HG02884 (cell line): ENCODE data around the gene PHF2.

Experiments used
- ATAC-seq: cut with Tn5 transposase; IDR thresholded peaks from one replicate; pipeline ENCODE4 v1.9.1; 2021; ENCODE audit warnings: mild to moderate bottlenecking, moderate library complexity; ENCODE audit not compliant: unreplicated experiment

Gene PHF2

DNA sequence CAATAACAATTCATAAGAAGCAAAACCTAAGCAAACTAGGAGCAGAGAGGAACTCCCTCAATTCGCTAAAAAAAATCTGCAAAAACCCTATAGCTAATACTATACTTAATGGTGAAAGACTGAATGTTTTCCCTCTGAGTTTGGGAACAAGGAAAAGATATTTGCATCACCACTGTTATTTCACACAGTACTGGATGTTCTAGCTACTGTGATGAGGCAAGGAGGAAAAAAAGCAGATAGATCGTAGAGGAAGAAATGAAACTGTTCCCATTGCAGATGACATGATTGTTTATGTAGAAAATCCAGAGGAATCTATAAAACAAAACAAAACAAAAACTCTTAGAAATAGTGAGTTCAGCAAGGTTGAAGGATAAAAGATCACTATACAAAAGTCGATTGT is 116.7 kb downstream of the PHF2 start:
- no peak for ATAC-seq

DNA sequence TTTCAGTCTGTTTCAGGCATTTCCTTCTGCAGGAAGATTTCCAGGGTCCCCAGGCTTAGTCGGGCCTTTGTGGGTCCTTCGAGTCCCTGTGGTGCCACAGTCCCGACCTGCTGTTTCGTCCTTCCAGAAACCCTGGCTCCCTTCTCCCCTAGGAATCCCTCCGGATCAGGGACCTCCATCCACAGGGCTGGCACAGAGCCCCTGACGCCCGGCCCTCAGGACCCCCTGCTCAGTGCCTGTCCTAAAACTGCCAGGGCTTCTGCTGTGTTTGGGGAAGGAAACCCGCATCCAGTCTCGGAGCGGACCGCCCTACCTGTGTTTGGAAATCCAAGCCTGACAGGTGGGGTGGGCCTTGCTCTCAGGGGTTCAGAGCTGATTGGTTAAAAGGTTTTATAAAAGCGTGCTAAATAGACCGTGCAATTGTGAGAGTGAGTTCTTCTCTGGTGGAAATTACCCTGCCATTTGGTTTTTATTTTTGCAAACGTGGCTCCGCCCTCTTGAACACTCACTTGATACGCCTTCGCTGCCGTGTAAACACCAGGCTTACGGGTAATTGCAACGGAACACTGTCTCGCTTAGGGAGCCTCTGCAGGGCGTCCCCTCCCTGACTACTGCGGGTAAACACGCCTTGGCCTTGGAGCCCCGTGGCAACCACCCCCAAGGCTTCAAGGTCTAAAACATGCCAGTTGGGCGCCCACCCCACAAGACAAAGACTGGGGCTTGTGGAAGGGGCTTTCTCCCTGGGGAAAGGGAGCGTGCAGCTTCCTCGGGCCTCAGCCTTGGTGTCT is 121.2 kb downstream of the PHF2 start:
- no peak for ATAC-seq

DNA sequence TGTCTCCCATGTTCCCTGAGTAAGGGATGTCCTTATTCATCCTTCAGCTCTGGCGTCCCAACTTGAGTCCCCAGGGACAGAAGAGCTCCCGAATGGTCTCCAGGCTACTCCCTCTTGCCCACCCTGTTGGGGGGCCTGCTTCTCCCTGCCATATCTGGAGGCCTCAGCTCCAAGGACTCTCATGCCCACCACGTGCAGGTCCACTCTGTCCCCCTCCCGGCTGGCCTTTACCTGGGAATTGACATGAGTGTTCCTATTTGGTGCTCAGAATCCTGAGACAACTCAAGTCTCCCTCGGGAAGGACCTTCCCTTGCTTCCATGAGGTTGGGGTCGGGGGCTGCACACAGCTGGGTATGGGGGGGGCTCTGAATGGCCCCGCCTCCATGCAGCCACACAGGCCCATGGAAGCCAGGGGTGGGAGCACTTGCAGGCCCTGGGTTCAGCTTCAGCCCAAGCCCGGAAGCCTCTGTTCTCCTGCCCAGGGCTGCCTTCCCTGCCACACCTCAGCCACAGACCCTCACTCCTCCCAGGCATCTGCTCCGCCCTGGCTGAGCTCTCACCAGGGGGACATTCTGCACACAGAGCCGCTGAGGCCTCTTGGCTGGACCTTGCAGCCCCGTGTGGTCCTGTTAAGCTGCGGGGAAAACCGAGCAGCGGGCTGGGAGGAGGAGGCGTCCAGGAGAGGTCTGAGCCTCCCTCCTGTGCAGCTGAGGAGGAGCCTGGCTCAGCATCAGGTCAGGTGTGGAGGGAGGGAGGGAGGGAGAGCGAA is 121.9 kb downstream of the PHF2 start:
- no peak for ATAC-seq

DNA sequence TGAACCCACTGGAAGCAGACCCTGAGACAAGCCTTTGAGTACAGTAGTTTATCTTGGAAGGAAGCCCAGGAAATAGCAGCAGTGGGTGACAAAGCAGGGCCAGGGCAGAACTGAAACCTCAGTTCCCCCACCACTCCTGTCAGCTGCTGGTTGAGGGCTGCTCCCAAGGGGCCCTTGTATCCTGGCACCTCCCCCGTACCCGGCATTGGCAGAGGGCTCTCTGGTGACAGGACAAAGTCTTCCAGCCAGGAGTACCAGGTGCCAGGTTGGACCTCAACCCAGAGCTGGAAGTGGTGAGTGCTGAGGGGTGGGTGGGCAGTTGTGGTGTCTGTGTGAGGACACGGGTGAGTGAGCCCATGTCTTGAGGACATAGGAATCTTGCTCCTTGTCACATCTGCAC is 123.3 kb downstream of the PHF2 start:
- no peak for ATAC-seq

DNA sequence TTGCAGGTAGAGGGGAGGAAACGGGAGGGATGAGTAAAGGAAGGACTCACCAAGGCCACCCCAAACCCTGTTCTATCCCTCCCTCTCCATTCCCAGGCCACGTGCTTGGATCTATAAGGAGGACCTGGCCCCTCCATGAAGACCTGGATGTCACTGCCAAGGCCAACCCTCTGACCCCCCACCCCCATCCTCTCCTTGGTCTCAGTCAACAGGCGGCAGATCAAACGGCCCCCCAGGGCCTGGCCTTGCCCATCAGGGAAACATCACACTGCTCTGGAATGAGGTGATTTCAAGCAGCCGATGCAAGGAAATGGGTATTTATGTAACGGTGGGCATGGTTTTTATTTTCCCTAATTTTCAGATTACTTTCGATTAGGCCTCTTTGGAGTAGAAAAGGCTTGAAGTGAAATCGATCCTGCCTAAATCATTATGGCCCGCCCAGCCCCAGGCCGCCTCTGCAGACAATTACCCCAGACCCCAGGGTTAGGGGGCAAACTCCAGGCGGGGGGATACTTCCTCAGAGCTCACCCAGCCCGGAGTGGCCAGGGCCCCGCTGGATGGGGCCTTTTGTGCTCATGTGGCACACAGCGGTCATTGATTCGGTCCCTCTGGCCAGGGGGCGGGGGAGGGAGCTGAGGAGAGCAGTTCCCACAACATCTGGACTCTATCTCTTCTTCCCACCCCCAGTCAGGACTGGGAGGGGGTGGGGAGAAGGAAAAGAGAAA is 125.3 kb downstream of the PHF2 start:
- no peak for ATAC-seq

DNA sequence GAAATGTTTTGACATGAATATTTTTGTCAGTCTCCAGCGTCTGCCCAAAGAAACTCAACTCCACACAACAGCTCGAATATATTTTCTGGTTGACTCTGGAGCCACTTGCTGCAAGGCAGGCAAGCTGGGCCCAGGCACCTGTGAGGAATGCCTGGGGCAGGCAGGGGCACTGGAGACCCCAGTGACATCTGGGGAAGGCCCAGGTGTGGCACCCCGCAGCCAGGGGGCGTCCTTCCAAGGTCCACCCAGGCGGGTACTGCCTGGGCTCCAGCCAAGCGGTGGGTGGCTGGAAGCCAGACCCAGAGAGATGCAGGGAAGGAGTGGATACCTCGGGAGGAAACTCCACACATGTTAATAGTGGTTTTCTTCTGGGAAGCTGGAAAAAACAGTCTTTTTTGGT is 125.9 kb downstream of the PHF2 start:
- no peak for ATAC-seq

DNA sequence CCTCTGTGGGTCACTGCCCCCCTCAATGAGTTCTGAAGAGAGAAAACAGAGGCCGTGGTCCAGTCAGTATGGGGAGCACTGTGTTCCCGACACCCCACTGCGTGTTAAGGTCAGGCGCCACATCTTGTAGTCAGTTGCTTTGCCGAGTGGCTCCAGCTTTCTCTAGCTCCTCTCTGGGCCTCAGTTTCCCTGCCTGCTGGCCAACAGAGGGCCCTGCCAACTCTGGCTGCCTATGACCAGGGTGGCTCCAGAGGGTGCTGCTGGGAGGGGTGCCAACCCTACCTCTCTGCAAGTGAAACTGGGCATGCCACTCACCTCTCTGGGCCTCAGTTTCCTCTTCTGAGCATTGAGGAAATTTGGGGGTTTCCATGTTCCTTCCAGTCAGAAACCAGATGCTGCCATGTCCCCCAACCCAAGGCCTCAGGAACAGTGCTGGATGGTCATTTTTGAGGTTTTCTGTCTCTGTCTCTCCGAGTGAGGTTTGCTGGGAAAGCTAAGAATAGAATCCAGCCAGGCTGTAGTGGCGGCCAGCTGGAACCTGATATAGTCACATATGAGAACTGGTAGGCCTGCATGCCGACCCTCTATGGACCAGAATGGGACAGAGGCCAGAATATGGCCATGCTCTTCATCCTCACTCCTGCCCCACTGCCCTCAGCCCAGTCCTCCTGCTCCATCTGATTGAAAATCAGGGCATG is 132.1 kb downstream of the PHF2 start:
- no peak for ATAC-seq

DNA sequence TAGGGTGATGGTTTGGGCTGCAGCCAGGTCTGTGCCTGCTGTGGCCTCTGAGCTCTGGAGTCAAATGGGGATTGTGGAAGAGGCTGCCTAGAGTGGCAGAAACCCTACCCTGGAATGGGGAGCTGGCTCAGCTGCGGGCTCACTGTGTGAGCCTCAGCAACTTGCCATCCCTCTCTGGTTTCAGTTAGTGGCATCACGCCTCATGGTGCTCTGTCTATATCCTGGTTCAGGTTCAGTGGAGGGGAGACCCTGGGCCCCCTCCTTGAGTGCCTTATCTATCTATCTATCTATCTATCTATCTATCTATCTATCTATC is 132.6 kb downstream of the PHF2 start:
- no peak for ATAC-seq

DNA sequence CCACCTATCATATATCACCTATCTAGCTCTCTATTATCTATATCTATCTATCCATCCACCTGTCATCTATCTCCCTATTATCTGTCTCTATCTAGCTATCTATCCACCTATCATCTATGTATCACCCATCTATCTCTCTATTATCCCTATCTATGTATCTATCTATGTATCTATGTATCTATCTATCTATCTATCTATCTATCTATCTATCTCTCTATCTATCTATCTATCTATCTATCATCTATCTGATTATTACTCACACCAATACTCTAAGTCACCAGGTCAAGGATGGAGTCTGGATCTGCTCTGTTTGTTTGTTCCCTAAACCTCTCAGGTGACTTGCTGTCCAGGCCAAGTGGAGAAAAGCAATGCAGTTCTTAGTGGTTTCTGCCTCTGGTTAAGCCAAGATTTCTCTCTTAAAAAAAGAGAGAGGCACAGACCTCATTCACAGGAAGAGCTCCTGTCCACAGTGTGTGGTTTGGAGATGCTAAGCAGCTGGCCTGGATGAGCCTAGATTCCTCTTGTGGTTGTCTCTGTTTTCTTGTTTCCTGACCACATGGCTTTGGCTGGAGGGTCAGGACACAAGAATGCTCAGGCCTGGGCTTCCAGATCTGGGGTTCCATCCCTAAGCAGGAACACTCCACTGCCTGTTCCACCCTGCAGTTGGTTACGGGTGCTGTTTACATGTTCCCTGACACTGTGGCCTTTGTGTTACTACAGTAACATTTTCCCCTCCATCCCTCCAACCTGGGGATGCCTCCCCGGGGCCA is 133.4 kb downstream of the PHF2 start:
- ATAC-seq: no peak

DNA sequence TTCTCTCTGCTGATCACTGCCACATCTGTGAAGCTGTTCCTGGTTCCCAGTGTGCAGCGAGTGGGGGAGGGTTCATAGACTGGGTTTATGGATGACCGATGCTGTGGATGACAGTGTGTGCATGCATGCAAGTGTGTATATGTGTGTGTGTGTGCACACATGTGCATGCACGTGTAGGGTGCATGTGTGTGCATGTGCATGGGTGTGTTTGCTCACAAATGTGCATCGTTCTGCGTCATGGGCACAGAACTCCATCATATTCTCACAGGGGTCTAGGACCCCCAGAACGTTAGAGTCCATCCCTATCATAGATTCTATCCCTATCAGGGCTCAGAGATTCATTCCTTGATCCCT is 134.0 kb downstream of the PHF2 start:
- ATAC-seq: no peak

DNA sequence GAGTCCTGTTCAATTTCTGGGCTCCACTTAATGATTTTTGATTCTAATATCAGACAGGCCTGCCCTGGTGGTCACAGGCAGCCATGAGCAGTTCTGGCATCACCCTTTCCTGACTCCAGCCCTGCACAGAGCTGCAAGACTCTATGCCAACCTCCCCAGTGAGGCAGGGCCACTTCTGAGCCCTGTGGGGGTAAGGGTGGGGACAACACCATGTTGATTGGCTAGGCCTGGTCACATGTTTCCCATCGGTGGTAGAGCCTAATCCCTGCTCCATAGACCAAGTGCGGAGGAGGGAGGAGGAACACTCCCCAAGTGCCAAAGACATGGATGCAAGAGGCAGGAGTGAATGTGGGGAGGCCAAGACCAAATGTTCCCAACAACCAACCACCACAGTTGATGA is 134.6 kb downstream of the PHF2 start:
- ATAC-seq: no peak

DNA sequence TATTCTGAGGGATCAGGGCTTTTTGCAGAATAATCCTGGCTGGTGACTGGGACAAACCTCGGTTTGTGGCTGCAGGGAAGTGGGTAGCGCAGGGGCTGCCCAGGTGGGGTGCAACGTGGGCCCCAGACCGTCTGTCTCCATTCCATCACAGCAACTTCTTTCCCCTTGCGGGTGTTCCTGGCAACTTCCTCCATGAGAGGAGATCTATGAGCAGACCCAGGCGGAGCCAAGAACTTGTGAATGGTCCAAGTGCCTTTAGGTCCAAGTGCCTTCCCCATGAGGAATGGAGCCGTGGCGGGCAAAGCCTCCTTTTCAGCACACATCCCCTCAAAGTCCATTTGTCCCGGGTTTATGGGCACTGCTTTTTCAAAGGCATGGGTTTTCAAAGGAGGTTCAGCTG is 136.5 kb downstream of the PHF2 start:
- ATAC-seq: no peak

DNA sequence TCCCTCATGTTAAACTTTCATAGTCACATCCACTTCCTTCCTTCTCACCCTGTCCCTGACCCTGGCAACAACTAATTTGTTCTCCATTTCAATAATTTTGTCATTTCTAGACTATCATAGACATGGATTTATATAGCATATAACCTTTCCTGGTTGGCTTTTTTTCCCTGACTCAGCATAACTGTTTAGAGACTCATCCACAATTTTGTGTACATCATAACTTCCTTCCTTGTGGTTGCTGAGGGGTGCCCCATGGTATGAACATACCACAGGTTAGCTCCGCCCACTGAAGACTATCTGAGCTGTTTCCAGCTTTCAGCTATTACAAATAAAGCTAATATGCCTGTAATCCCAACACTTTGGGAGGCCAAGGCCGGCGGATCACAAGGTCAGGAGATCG is 137.3 kb downstream of the PHF2 start:
- no peak for ATAC-seq

DNA sequence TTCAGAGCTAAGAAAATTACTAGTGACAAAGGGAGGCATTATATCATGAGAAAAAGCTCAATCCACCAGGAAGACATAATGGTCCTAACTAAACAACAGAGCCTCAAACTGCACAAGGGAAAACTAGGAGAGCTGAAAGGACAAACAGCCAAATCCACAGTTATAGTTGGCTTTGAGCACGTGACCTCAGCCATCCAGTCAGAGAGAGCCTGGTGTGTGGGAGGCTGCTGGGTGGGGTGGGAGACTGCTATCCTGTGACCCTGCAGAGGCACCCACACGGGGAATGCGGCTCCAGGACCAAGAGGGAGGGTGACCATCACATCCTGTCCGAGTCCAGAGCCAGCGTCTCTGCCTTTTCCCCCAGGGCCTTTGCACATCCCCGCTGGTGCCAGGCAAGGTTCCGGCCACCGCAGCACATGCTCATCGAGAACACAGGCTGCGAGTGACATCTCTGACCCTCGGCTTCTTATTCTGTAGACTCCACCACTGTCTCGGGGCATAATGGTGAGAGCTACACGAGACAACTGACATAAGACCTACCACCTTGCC is 145.1 kb downstream of the PHF2 start:
- ATAC-seq: no peak

DNA sequence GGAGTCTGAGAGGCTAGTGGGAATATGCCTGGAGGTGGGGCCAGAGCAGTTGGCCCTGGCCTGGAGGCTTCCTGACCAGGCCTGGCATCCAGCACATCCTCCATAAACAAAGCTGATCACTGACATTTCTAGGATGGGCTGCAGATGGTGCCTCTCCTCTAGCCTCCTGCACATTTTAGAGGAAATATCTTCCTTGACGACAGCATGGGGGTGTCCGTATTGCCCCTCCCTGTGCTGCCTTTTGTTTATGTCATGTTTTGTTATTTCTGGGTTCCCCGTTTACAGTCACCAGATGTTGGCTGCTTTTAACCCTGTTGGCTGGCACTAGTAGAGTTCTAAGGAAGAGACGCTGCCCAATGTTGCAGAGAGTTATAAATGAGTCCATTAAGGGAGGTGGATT is 148.5 kb downstream of the PHF2 start:
- no peak for ATAC-seq

DNA sequence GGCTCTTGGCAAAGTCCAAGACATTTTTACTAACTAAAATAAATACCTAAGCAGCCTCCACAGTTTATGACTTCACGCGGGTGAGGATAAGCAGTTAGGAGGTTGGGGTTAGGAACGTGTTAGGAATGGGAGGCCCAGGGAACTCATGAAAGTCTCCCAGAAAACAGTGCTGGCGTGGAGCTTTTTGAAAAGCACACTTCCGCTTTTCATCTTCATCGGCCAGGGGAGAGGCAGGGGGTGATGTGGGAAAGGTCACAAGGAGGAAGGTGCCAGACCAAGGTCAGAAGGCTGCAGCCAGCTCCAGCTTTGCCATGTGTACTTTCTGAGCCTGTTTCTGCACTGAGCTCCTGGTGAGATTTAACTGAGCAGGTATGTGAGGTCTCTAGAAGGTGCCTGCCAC is 149.0 kb downstream of the PHF2 start:
- no peak for ATAC-seq

DNA sequence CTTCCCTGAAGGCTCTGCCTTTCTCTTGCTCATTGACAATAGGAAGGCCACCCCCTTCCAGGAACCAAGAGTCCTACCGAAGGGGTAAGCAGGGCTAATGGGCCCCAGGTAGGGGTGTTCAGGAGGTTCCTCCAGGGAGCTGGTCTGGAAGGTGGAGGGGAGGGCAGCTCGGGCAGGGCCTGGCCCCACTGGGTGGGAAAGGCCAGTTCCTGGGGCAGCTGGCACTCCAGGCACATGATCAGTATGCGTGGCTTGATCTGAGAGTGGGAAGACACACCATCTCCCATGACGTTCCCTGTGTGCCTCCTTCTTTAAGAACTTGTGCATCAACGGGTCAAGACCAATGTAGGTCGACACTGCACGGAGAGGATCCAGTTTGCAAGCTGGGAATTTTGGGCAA is 149.8 kb downstream of the PHF2 start:
- no peak for ATAC-seq
